ENCODE measurements around the gene TRMT11.

Gene TRMT11

DNA sequence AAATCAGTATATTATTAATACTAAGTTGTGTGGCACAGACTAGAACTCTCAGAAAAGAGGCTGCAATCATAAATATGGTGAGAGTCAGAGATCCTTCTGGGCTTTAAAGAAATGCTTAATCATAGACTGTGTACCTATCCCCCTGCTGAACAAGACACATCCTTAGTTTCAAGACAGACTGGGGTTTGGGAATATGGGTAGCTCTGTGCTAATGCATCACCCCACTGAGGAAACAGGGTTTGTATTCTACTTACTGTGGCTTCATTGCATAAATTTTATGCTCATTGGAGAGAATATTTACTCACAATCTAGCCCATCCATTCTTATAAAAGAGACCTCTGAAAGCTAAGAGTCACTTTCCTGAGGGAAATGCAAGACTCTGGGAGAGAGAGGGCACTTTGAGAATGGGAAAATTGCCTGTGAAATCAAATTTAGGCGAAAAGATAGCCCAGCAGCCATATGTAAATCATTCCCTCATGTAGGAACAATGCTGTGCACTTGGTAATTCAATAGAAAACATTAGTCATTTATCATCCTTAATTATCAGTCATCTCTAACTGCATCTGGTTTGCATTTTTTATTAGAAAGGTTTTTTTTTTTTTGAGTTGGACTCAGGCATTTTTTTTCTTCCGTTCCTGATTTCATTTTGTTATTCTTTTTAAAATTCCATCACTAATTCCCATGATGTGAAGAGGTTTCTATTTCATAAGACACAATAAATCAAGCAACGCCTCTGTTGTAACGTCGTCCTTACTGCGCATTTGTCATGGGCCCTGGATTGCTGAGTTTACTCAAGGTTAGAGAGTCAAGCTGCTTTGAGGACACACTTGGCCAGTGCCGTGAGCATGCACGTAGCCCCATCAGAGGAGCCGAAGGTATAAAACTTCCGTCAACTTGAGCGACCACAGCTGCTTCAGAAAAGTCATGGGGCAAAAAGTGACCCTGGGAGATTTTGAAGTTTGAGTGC is 91.8 kb downstream of the TRMT11 start:
- FAIRE-seq, result no peak

- FAIRE-seq, result no peak
Observed at GRCh38 chr6:126083875-126084274, 97.5 kb downstream of the TRMT11 start.

DNA sequence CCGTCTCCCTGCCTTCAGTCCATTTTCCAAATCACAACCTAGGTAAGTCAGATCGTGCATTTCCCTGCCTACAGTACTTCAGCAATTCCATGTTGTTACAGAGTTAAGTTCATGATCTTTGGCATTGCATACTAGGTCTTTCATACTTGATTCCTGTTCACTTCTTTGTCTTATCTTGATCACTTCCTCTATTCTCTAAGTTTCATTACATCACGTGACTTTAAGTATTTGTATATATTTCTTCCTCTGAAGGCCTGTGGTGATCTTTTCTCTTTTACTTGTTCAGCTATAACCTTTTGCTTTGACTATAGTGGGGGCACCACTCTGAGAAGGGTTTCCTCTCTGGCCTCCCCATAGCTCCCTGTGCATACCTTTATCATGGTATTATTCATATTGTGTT is 100.2 kb downstream of the TRMT11 start:
- no peak for FAIRE-seq
